ENCODE data around the gene SLC25A20. TPM values are rescaled to one million over a fixed set of nuclear protein-coding genes. Genes with fewer than 3 reads are reported as not detected.
"Not testable (repeated sequence)": the region's sequence is repeated elsewhere in the genome, so short reads cannot be mapped to it uniquely, and the experiment has no call there.

The SLC25A20 gene
- total RNA-seq, 3 donors from 2014 or later = 32.7 to 39.0 (median 36.9) TPM

DNA sequence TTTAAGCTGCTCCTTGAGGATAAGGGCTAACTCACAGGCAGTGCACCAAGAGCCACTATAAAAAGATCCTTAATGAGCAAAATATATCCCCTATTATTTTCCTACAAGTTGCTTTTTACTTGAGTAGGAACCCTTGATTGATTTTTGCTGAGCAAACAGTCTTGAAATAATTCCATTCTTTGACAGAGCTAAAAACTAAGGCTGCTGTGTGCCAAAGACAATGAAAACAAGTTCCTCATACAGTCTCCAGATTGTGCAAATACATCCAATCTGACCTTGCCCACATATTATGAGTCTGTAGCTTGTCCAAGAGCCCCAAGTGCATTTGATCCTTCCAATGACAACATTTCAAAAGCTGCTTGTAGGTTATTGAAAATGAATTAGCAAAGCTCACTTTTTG, 66.0 kb downstream of the SLC25A20 start:
- intact Hi-C loops (cut with DNase I, micrococcal nuclease) = no loop called here
- H3K9me3 ChIP-seq = no peaks in the 10 kb centered on the region
- no peak for DNase-seq
- no peaks in the 10 kb centered on the region for H3K36me3 ChIP-seq (ENCODE audit: low read depth)
- H3K4me1 ChIP-seq (ENCODE audit: low read depth) = no peaks in the 10 kb centered on the region
- ATAC-seq = no peak
- TF ChIP-seq, protein P1, sequence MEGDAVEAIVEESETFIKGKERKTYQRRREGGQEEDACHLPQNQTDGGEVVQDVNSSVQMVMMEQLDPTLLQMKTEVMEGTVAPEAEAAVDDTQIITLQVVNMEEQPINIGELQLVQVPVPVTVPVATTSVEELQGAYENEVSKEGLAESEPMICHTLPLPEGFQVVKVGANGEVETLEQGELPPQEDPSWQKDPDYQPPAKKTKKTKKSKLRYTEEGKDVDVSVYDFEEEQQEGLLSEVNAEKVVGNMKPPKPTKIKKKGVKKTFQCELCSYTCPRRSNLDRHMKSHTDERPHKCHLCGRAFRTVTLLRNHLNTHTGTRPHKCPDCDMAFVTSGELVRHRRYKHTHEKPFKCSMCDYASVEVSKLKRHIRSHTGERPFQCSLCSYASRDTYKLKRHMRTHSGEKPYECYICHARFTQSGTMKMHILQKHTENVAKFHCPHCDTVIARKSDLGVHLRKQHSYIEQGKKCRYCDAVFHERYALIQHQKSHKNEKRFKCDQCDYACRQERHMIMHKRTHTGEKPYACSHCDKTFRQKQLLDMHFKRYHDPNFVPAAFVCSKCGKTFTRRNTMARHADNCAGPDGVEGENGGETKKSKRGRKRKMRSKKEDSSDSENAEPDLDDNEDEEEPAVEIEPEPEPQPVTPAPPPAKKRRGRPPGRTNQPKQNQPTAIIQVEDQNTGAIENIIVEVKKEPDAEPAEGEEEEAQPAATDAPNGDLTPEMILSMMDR (IDR thresholded peaks at IDR 0.05) = no peak
- no peak overlapping the region for H3K4me3 ChIP-seq

DNA sequence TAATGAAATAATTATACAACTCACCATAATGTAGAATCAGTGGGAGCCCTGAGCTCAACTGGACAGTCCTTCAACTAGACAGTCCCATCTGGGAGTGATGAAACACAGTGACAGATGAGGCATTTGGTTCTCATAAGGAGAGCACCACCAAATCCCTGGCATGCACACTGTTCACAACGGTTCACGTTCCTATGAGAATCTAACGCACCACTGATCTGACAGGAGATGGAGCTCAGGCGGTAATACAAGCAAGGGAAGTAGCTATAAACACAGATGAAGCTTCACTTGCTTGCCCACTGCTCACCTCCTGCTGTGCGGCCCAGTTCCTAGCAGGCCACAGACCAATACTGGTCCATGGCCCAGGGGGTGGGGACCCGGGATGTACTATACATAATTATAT, 68.0 kb downstream of the SLC25A20 start:
- Histone ChIP-seq H3K9me3 (no peaks in the 10 kb centered on the region), H3K4me3 (no peak overlapping the region), H3K36me3 (ENCODE audit: low read depth) (no peaks in the 10 kb centered on the region), H3K4me1 (ENCODE audit: low read depth) (no peaks in the 10 kb centered on the region)
- TF ChIP-seq, protein P1 (IDR thresholded peaks at IDR 0.05) = no peak
- DNase-seq (no peak), ATAC-seq (no peak)
- intact Hi-C loops (cut with DNase I, micrococcal nuclease) = no loop called here

DNA sequence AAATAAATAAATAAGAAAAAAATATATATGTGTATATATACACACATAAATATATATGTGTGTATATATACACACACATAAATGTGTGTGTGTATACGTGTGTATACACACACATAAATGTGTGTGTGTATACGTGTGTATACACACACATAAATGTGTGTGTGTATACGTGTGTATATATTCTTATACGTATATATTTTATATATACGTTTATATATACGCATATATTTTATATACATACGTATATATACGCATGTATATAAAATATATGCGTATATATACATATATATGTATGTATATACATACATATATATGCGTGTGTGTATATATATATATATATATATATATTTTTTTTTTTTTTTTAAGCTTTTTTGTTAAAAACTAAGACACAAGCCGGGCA, 69.2 kb downstream of the SLC25A20 start:
- DNase-seq; H3K4me3 ChIP-seq; H3K4me1 ChIP-seq (ENCODE audit: low read depth); H3K9me3 ChIP-seq; ATAC-seq; H3K36me3 ChIP-seq (ENCODE audit: low read depth); intact Hi-C loops (cut with DNase I, micrococcal nuclease): not testable (repeated sequence)

DNA sequence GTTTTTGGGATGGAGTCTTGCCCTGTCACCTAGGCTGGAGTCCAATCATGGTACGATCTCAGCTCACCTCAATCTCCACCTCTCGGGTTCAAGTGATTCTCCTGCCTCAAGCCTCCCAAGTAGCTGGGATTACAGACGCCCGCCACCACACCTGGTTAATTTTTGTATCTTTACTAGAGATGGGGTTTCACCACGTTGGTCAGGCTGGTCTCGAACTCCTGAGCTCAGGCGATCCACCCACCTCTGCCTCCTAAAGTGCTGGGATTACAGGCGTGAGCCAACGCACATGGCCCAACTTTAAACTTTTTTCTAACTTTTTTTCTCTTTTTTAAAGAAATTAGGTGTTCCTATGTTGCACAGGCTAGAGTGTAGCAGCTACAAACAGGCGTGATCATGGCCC, 70.8 kb downstream of the SLC25A20 start:
- H3K4me3 ChIP-seq; H3K4me1 ChIP-seq (ENCODE audit: low read depth); H3K9me3 ChIP-seq; intact Hi-C loops (cut with DNase I, micrococcal nuclease); ATAC-seq; DNase-seq; H3K36me3 ChIP-seq (ENCODE audit: low read depth): not testable (repeated sequence)

DNA sequence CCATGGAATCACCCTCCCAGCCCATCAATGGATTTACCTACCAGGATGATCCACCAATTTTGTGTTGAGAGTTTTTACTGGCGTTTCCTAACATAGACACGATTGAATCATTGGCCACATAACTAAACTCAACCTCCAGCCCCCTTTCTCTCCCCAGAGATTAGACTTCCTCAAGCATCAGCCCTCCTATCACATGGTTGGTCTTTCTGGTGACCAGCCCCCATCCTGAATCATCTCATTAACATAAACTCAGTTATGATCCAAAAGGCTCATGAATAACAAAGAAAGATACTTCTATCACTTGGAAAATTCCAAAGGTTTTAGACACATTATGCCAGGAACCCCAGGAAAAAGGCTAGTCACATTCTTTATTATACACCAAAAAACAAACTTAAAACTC, 72.2 kb downstream of the SLC25A20 start:
- intact Hi-C loops (cut with DNase I, micrococcal nuclease) = no loop called here
- no peaks in the 10 kb centered on the region for H3K36me3 ChIP-seq (ENCODE audit: low read depth)
- DNase-seq (no peak), ATAC-seq (no peak)
- TF ChIP-seq, protein P1 (IDR thresholded peaks at IDR 0.05) = no peak
- H3K4me3 ChIP-seq = no peak overlapping the region
- H3K9me3 ChIP-seq = no peaks in the 10 kb centered on the region
- no peaks in the 10 kb centered on the region for H3K4me1 ChIP-seq (ENCODE audit: low read depth)

DNA sequence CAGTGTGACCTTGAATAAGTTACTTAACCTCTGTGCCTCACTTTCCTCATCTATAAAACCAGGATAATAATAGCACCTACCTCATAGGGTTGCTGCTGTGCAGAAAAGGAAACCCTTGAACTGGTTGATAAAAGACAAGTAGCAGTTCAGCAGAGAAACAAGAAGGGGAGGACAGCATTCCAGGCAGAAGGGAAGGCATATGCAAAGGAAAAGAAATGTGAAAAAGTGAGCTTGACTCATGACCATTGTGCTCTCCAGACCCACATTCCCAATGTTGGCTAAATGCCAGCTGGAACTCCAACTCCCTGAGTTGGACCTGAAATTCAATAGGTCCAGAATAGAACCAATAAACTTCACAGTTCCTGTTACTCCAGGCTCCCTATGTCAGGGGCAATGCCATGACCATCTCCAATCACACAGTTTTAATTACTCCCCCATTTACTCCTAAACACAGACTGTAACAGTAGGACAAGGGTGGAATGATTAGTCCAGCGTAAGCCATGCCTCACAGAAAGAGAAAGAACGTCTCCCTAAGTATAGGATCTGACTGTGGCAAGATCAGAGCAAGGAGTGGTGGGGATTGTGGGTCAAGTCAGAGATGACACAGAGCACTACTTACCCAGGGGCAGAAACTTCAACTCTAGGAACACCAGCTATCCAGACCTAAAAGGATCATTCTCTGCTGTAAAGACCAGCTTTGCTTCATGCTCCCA, 77.9 kb downstream of the SLC25A20 start:
- no peak for DNase-seq
- ATAC-seq = peak; percentile 84

More for the DNA sequence above, 77.9 kb downstream of the SLC25A20 start:
- intact Hi-C loops (cut with DNase I, micrococcal nuclease) = no loop called here
- Histone ChIP-seq H3K36me3 (ENCODE audit: low read depth) (no peaks in the 10 kb centered on the region), H3K4me3 (no peak overlapping the region), H3K4me1 (ENCODE audit: low read depth) (no peaks in the 10 kb centered on the region), H3K9me3 (no peaks in the 10 kb centered on the region)
- TF ChIP-seq, protein P1 (IDR thresholded peaks at IDR 0.05) = no peak
